ENCODE data around the gene KCNQ1. TPM values are rescaled to one million over a fixed set of nuclear protein-coding genes. Genes with fewer than 3 reads are reported as not detected.

The KCNQ1 gene
- total and polyA plus RNA-seq, 7 donors: 1.1 to 25.2 (median 3.8) TPM

DNA sequence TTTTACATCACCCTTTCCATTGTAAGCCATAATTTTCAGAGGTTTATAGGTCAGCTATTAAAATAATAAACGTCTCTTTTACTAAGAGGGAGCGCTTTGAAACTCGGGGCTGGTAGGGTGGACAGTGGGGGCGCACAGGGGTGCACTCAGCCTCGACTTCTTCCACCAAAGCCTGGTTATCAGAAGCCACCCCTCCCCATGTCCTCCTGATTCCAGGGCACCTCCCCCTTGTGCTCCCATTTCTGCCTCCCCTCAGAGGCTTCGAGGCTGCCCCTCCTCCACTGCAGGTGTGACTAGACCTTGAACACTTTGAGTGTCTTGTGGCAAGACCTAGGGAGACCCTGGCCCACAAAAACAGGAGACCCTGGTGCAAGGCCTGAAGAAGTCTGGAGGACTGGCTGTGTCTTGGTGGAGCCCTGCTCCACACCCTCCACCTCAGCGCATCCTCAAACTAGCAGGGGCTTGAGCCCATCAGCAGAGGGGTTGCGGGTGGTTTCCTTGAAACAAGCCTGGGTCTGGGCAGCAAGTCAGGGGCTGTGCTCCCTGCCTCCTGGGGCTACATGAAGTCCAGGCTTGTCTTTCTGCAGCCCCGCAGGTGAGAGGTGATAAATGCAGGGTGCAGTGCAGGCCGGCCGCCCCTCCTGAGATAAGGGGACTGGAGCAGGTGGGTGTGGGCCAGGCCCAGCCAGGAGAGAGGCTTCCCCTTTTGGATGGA, 437.7 kb downstream of the KCNQ1 start:
- Histone ChIP-seq H3K4me3 (peak overlapping the region in 2 of 4 donors; percentile 93 to 98), H3K4me1 (peaks cover 0 to 41% (median 31%) of the 10 kb centered on the region in 4 donors), H3K27me3 (no peaks in the 10 kb centered on the region), H3K27ac (peak overlapping the region in 3 of 4 donors; percentile 21 to 96 (median 91)), H3K36me3 (peaks cover 0 to 11% (median 4%) of the 10 kb centered on the region in 4 donors), H3K9me3 (no peaks in the 10 kb centered on the region)
- DNase-seq: no peak
- 62 to 77% methylated on average over 11 of the region's 11 CpGs for WGBS, 2 donors
- no peak for TF ChIP-seq EP300 (IDR thresholded peaks at IDR 0.05)
- no peak for TF ChIP-seq POLR2A (IDR thresholded peaks at IDR 0.05)
- TF ChIP-seq POLR2AphosphoS5 (IDR thresholded peaks at IDR 0.05): no peak
- TF ChIP-seq, protein P1, sequence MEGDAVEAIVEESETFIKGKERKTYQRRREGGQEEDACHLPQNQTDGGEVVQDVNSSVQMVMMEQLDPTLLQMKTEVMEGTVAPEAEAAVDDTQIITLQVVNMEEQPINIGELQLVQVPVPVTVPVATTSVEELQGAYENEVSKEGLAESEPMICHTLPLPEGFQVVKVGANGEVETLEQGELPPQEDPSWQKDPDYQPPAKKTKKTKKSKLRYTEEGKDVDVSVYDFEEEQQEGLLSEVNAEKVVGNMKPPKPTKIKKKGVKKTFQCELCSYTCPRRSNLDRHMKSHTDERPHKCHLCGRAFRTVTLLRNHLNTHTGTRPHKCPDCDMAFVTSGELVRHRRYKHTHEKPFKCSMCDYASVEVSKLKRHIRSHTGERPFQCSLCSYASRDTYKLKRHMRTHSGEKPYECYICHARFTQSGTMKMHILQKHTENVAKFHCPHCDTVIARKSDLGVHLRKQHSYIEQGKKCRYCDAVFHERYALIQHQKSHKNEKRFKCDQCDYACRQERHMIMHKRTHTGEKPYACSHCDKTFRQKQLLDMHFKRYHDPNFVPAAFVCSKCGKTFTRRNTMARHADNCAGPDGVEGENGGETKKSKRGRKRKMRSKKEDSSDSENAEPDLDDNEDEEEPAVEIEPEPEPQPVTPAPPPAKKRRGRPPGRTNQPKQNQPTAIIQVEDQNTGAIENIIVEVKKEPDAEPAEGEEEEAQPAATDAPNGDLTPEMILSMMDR (IDR thresholded peaks at IDR 0.05): no peak
- intact Hi-C loops (cut with DNase I): loop anchor here (1.0 kb wide), 1 partner anchor 206 kb away; no protein-coding TSS in a partner anchor

DNA sequence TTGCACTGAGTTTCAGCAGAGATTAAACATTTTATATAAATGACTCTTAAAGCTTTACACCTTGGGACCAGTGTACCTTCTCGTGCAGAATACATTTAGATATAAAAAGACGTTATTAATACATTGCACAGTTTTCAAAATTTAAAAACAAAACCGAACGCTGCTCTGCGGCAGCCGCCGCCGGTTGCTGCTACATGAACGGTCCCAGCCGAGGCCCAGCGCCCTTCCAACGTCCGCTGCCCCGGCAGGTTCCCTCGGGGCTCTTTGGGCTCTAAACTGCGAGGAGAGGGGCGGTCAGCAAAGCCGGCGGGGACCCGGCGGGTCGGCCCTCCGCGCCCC, 438.8 kb downstream of the KCNQ1 start:
- Histone ChIP-seq H3K9me3 (no peaks in the 10 kb centered on the region), H3K4me1 (peaks cover 0 to 48% (median 38%) of the 10 kb centered on the region in 4 donors), H3K27me3 (no peaks in the 10 kb centered on the region), H3K36me3 (peaks cover 0 to 9% (median 3%) of the 10 kb centered on the region in 4 donors), H3K27ac (peak overlapping the region; percentile 91 to 96 (median 94)), H3K4me3 (peak overlapping the region; percentile 61 to 98 (median 92))
- intact Hi-C loops (cut with DNase I): loop anchor here (1.0 kb wide), 1 partner anchor 207 kb away; no protein-coding TSS in a partner anchor
- DNase-seq: no peak
- TF ChIP-seq EP300 (IDR thresholded peaks at IDR 0.05) (no peak), POLR2AphosphoS5 (IDR thresholded peaks at IDR 0.05) (no peak), POLR2A (IDR thresholded peaks at IDR 0.05) (no peak)
- TF ChIP-seq, protein P1 (IDR thresholded peaks at IDR 0.05): no peak
- 4 to 15% methylated on average over 24 of the region's 24 CpGs for WGBS, 2 donors

GRCh38 chr11:2883979-2884815, 439.4 kb downstream of the KCNQ1 start:
- peaks cover 0 to 48% (median 38%) of the 10 kb centered on the region in 4 donors for H3K4me1 ChIP-seq

GRCh38 chr11:2885017-2885677, 440.3 kb downstream of the KCNQ1 start:
- WGBS, 2 donors: 0 to 1% methylated on average over 80 of the region's 80 CpGs
- DNase-seq: peak; percentile 86
- Histone ChIP-seq H3K4me1 (peaks cover 0 to 50% (median 39%) of the 10 kb centered on the region in 4 donors), H3K9me3 (no peaks in the 10 kb centered on the region), H3K36me3 (no peaks in the 10 kb centered on the region), H3K27me3 (no peaks in the 10 kb centered on the region), H3K4me3 (peak overlapping the region; percentile 72 to 98 (median 92)), H3K27ac (peak overlapping the region; percentile 91 to 96 (median 94))
- intact Hi-C loops (cut with DNase I): loop anchor here (2.0 to 5.0 kb wide), 6 partner anchors 48 to 688 kb away; no protein-coding TSS in a partner anchor
- TF ChIP-seq POLR2A (IDR thresholded peaks at IDR 0.05) (no peak), EP300 (IDR thresholded peaks at IDR 0.05) (no peak), POLR2AphosphoS5 (IDR thresholded peaks at IDR 0.05) (no peak)
- TF ChIP-seq, protein P1 (IDR thresholded peaks at IDR 0.05): peak in 2 of 4 experiments; percentile 21 to 38

More at GRCh38 chr11:2883979-2884815, 439.4 kb downstream of the KCNQ1 start:
- H3K36me3 ChIP-seq: peaks cover 0 to 3% (median under 1%) of the 10 kb centered on the region in 4 donors
- H3K4me3 ChIP-seq: peak overlapping the region; percentile 61 to 98 (median 92)
- peak; percentile 88 for DNase-seq
- no peaks in the 10 kb centered on the region for H3K27me3 ChIP-seq
- WGBS, 2 donors: 1% methylated on average over 119 of the region's 119 CpGs
- TF ChIP-seq POLR2AphosphoS5 (IDR thresholded peaks at IDR 0.05): peak in 2 of 4 donors; percentile 54 to 66
- TF ChIP-seq, protein P1 (IDR thresholded peaks at IDR 0.05): no peak
- peak overlapping the region; percentile 91 to 96 (median 94) for H3K27ac ChIP-seq
- H3K9me3 ChIP-seq: no peaks in the 10 kb centered on the region
- intact Hi-C loops (cut with DNase I): loop anchor here (1.0 to 2.0 kb wide), 4 partner anchors 47 to 208 kb away; no protein-coding TSS in a partner anchor

Measured in sigmoid colon (tissue), 7 donors.